MM.1S (cell line): ENCODE data around the gene NLRP3.

Experiments used
- EZH2 ChIP-seq: fragments of 300-600 bp; sonication (generic); optimal IDR thresholded peaks from 2 replicates; pipeline ENCODE3; 2017; ENCODE audit warnings: low read depth, mild to moderate bottlenecking, antibody characterized with exemption, low read length, mixed read lengths
- TF ChIP-seq, protein P1 (sequence below): fragments of 300-600 bp; sonication (generic); IDR thresholded peaks from 2 replicates; pipeline ENCODE4 v1.5.1; 2016; ENCODE audit warnings: antibody characterized with exemption, low read length, mixed read lengths

DNA sequence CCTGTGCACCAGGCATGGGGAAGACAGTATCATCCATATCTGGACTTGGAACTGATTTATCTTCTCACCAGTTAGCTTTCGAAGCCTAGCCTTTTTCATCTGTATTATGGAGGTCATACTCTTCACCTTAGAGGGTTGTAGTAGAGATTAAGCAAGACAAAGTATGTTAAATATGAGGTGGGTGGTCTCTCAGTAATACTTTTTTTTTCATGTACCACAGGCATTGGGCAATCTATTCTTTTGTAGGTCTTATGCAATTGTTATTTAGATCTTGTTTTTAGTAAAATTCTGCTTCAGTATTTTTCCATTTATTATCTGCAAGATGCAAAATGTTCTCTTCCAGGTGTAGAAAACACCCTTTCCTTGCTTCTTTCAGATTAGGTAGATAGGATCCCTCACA, 77.1 kb downstream of the NLRP3 start:
- TF ChIP-seq, protein P1, sequence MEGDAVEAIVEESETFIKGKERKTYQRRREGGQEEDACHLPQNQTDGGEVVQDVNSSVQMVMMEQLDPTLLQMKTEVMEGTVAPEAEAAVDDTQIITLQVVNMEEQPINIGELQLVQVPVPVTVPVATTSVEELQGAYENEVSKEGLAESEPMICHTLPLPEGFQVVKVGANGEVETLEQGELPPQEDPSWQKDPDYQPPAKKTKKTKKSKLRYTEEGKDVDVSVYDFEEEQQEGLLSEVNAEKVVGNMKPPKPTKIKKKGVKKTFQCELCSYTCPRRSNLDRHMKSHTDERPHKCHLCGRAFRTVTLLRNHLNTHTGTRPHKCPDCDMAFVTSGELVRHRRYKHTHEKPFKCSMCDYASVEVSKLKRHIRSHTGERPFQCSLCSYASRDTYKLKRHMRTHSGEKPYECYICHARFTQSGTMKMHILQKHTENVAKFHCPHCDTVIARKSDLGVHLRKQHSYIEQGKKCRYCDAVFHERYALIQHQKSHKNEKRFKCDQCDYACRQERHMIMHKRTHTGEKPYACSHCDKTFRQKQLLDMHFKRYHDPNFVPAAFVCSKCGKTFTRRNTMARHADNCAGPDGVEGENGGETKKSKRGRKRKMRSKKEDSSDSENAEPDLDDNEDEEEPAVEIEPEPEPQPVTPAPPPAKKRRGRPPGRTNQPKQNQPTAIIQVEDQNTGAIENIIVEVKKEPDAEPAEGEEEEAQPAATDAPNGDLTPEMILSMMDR: no peak
- TF ChIP-seq EZH2: no peak
